Heart left ventricle (tissue), 16 donors: Measurements from ENCODE around the gene CRMP1. TPM values are rescaled to one million over a fixed set of nuclear protein-coding genes. Genes with fewer than 3 reads are reported as not detected.

ENCODE experiments used
- ATAC-seq, 4 donors: fragments of 200-7000 bp; cut with Tn5 transposase; one replicate each; pipeline ENCODE4 v1.9.1; 2020 to 2022; ENCODE audit warnings: moderate library complexity in 4 of 4, mild to moderate bottlenecking in 3 of 4, moderate number of reproducible peaks in 1 of 4
- DNase-seq, 5 donors: peaks; one replicate each; pipeline ENCODE4 v3.0.0-alpha.2; 2020
- H3K27ac ChIP-seq, 12 donors: fragments of 200-600 bp; sonication (generic) in 4 of 12; one replicate each; pipeline versions ENCODE4 v1.5.0 to v1.8.0; 2016 to 2022; ENCODE audit warnings: mild to moderate bottlenecking in 2 of 12
- H3K27me3 ChIP-seq, 9 donors: fragments of 200-600 bp; sonication (generic) in 2 of 9; one replicate each; pipeline versions ENCODE4 v1.5.1 to v1.8.0; 2016 to 2022; ENCODE audit warnings: mild to moderate bottlenecking in 3 of 9
- H3K36me3 ChIP-seq, 9 donors: fragments of 200-600 bp; sonication (generic) in 2 of 9; one replicate each; pipeline versions ENCODE4 v1.5.0 to v1.8.0; 2018 to 2022; ENCODE audit warnings: mild to moderate bottlenecking in 2 of 9
- H3K4me1 ChIP-seq, 12 donors: fragments of 200-600 bp; sonication (generic) in 4 of 12; one replicate each; pipeline versions ENCODE4 v1.5.0 to v1.8.0; 2016 to 2022; ENCODE audit warnings: mild to moderate bottlenecking in 3 of 12
- H3K4me3 ChIP-seq, 12 donors: fragments of 200-600 bp; sonication (generic) in 4 of 12; one replicate each; pipeline versions ENCODE4 v1.5.0 to v1.8.0; 2017 to 2022; ENCODE audit warnings: mild to moderate bottlenecking in 9 of 12, moderate library complexity in 4 of 12
- H3K9me3 ChIP-seq, 12 donors: fragments of 200-600 bp; sonication (generic) in 4 of 12; one replicate each; pipeline versions ENCODE4 v1.5.0 to v1.8.0; 2016 to 2022; ENCODE audit warnings: mild to moderate bottlenecking in 1 of 12
- POLR2A ChIP-seq, 2 donors: fragments of 450-650 bp; IDR thresholded peaks; one replicate each; pipeline ENCODE4 v1.6.1; 2017; ENCODE audit warnings: antibody characterized with exemption in 2 of 2, mild to moderate bottlenecking in 2 of 2, moderate library complexity in 2 of 2
- WGBS, 4 donors: extraction: QIAGEN DNeasy Blood & Tissue Kit in 2 of 4; methylation state at CpG; one replicate each; pipeline versions ENCODE4 v1.1.5 to v1.1.7; 2013 to 2018; 5-methylcytosine and 5-hydroxymethylcytosine counted together
- intact Hi-C, 10 donors: fragments of 100-400 bp; cut with DNase I; formaldehyde crosslinking; loops; one replicate each; pipeline versions ENCODE4 v1.11.1 to v1.14.2; 2022
- polyA plus RNA-seq, 2 donors: library from polyadenylated mRNA; stranded (reverse); fragments of 200-250 nt; gene quantifications; one replicate each; pipeline ENCODE4 v1.2.3, GENCODE V29; 2013
- total RNA-seq, 9 donors: library from RNA; depleted of rRNA in 2 of 9; stranded (reverse); fragments of >200 nt in 2 of 9; fragmentation: NEBNext Ultra II Directional in 3 of 9; extraction: Animal tissue kit (Norgen Biotek cat#: 25700) in 3 of 9; gene quantifications; one replicate each; pipeline versions ENCODE4 v1.1.0 to v1.2.4, GENCODE V29; 2016 to 2023
- TF ChIP-seq, protein P1 (sequence below), 12 donors: fragments of 200-600 bp; sonication (generic) in 4 of 12; IDR thresholded peaks; one replicate each; pipeline versions ENCODE4 v1.5.0 to v1.8.0; 2018 to 2022; ENCODE audit warnings: antibody characterized with exemption in 12 of 12, mild to moderate bottlenecking in 5 of 12
- donor health status: ischemic (EF 13 %, LVEDD 7.1; RV severe dilation, severe dysfunction).
- donor health status: healthy with polysubstance abuse.
- donor health status: DM: no; HTN: yes; CAD: no.
- donor health status: DM: no; HTN: no; CAD: no.
- donor health status: ischemic (EF 25% LVEDD 6.9; RV normal size, moderate dysfunction).
- donor health status: ischemic (EF 25% LVEDD 5.7; RV mildly dilated, moderate dysfunction).
- donor health status: healthy.
- donor health status: DM: yes; HTN: yes; CAD: no.
- donor health status: ischemic (EF 35%, LVEDD 5.7; RV mildly dilated, moderate dysfunction).
- donor health status: nonischemic (EF 11% LVEDD 7.7; RV severe dilation, severe dysfunction).
- donor health status: DM: yes; HTN: yes; CAD: no.
- donor health status: PGD.
- donor health status: ischemic (EF 29% LVEDD 5.4; RV normal size, mild dysfunction).
- donor health status: nonischemic (EF 23%, LVEDD 6.1; RV moderate dilation, normal function).

The CRMP1 gene
- total and polyA plus RNA-seq, 11 donors: 0.34 to 2.4 (median 0.93) TPM

DNA sequence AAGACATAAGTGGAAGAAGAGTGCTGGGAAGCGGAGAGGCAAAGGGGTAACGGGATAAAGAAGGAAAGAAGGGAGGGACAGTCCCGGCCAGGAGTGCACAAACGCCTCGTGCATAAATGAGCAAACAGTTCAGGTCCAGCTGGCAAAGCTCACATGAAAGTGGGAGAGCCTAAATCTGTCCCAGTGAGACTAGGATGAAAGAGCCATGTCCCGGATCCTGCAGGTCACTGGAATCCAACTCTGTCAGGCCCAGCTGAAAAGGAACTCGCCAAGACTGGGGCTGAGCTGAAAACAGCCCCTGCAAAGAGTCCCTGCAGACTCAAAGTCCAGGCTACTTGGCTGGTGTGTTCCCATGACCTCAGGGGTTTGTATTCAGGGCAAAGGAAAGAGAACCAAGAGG is 38.0 kb upstream of the CRMP1 start:
- intact Hi-C loops: no loop called here
- H3K4me1 ChIP-seq: no peaks in the 10 kb centered on the region
- WGBS, 4 donors: 67 to 76% (median 69%) methylated on average over 7 of the region's 7 CpGs
- no peak overlapping the region for H3K4me3 ChIP-seq
- no peaks in the 10 kb centered on the region for H3K36me3 ChIP-seq
- no peak overlapping the region for H3K27ac ChIP-seq
- TF ChIP-seq POLR2A (IDR thresholded peaks at IDR 0.05): no peak
- TF ChIP-seq, protein P1, sequence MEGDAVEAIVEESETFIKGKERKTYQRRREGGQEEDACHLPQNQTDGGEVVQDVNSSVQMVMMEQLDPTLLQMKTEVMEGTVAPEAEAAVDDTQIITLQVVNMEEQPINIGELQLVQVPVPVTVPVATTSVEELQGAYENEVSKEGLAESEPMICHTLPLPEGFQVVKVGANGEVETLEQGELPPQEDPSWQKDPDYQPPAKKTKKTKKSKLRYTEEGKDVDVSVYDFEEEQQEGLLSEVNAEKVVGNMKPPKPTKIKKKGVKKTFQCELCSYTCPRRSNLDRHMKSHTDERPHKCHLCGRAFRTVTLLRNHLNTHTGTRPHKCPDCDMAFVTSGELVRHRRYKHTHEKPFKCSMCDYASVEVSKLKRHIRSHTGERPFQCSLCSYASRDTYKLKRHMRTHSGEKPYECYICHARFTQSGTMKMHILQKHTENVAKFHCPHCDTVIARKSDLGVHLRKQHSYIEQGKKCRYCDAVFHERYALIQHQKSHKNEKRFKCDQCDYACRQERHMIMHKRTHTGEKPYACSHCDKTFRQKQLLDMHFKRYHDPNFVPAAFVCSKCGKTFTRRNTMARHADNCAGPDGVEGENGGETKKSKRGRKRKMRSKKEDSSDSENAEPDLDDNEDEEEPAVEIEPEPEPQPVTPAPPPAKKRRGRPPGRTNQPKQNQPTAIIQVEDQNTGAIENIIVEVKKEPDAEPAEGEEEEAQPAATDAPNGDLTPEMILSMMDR (IDR thresholded peaks at IDR 0.05): no peak
- DNase-seq: no peak
- H3K9me3 ChIP-seq: no peaks in the 10 kb centered on the region
- H3K27me3 ChIP-seq: peaks cover 0 to 58% (median 15%) of the 10 kb centered on the region in 9 donors
- ATAC-seq: no peak

DNA sequence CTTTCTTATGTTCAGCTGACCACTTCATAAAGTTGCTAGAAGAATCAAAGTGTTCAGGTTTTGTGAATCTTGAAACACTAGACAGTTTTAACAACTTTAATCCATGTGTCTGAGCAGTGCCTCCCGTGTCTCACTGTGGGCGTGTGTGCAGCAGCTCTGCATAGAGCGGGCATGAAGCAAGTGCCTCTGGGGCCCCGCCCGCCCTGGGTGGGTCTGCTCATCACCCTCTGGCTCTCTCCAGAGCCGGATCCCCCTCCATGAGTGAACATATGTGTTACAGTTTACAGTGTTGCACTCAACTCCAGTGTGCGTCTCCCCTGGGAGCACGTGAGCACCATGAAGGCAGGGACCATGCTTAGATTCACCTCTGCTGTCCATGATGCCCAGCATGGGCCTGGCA is 37.6 kb upstream of the CRMP1 start:
- ATAC-seq (no peak), DNase-seq (no peak)
- H3K27me3 ChIP-seq: peaks cover 0 to 56% (median 15%) of the 10 kb centered on the region in 9 donors
- no peak for TF ChIP-seq POLR2A (IDR thresholded peaks at IDR 0.05)
- TF ChIP-seq, protein P1 (IDR thresholded peaks at IDR 0.05): no peak
- 81 to 88% (median 85%) methylated on average over 8 of the region's 8 CpGs for WGBS, 4 donors
- intact Hi-C loops: no loop called here
- no peaks in the 10 kb centered on the region for H3K9me3 ChIP-seq
- no peaks in the 10 kb centered on the region for H3K36me3 ChIP-seq
- no peak overlapping the region for H3K27ac ChIP-seq
- H3K4me1 ChIP-seq: no peaks in the 10 kb centered on the region
- H3K4me3 ChIP-seq: no peak overlapping the region

DNA sequence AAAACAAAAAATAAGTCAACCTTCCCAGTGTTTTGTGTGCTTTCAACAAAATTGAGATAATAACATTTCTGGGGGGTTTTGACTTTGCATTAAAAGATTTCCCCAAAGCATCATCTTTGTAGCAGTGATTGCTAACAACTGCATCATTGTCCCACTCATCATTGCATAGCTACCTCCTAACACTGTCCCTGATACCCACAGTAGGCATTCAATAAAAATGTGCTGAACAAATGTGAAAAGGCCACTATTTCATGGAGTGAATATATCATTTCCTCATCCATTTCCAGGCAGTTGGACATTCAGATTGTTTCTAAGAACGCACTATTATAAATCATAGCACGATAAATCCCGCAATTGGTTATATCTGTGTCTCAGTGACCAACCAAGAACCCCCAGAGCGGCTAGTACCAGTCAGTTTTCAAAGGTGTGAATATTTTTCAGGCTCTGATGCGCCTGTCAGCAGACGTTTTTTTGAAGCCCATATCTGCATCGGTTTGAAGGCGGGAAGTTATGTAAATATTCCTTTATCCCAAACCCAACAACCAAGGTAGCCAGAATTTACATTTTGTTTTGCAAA is 36.0 kb upstream of the CRMP1 start:
- Histone ChIP-seq H3K36me3 (no peaks in the 10 kb centered on the region), H3K27ac (no peak overlapping the region), H3K27me3 (peaks cover 0 to 60% (median 14%) of the 10 kb centered on the region in 9 donors), H3K4me3 (no peak overlapping the region), H3K4me1 (no peaks in the 10 kb centered on the region), H3K9me3 (no peaks in the 10 kb centered on the region)
- no peak for DNase-seq
- ATAC-seq: no peak
- 63 to 68% (median 65%) methylated on average over 8 of the region's 8 CpGs for WGBS, 4 donors
- intact Hi-C loops: no loop called here
- TF ChIP-seq POLR2A (IDR thresholded peaks at IDR 0.05): no peak
- TF ChIP-seq, protein P1 (IDR thresholded peaks at IDR 0.05): no peak

GRCh38 chr4:5928274-5928673 is 35.4 kb upstream of the CRMP1 start:
- intact Hi-C loops: no loop called here
- no peak overlapping the region for H3K27ac ChIP-seq
- WGBS, 4 donors: 33 to 48% (median 37%) methylated on average over 8 of the region's 8 CpGs
- TF ChIP-seq, protein P1 (IDR thresholded peaks at IDR 0.05): no peak
- TF ChIP-seq POLR2A (IDR thresholded peaks at IDR 0.05): no peak
- peaks cover 0 to 64% (median 10%) of the 10 kb centered on the region in 9 donors for H3K27me3 ChIP-seq
- no peaks in the 10 kb centered on the region for H3K9me3 ChIP-seq
- no peaks in the 10 kb centered on the region for H3K4me1 ChIP-seq
- H3K36me3 ChIP-seq: no peaks in the 10 kb centered on the region
- H3K4me3 ChIP-seq: no peak overlapping the region
- DNase-seq: no peak
- no peak for ATAC-seq
